Vagina (tissue), 2 donors: ENCODE measurements around the gene KCNJ15.

Experiments used
- CTCF ChIP-seq, 3 experiments: fragments of 450-650 bp in 2 of 3; fragments of 200-600 bp in 1 of 3; sonication (generic) in 1 of 3; IDR thresholded peaks; one replicate each; pipeline ENCODE4 v1.5.1; 2017 to 2019; ENCODE audit warnings: antibody characterized with exemption in 3 of 3, mild to moderate bottlenecking in 2 of 3, moderate library complexity in 2 of 3
- POLR2A ChIP-seq, 2 donors: fragments of 450-650 bp; IDR thresholded peaks; one replicate each; pipeline ENCODE4 v1.6.1; 2017; ENCODE audit warnings: antibody characterized with exemption in 2 of 2, mild to moderate bottlenecking in 2 of 2, moderate library complexity in 2 of 2

GRCh38 chr21:38314558-38314957 lies 57.8 kb downstream of the KCNJ15 start:
- TF ChIP-seq CTCF (IDR thresholded peaks at IDR 0.05) (no peak), POLR2A (IDR thresholded peaks at IDR 0.05) (no peak)
